HUES48 (cell line): ENCODE data around the gene IDH3G.

Experiments used
- H3K27ac ChIP-seq: one replicate; pipeline ENCODE4 v1.7.0; 2013; ENCODE audit warnings: low read depth, low read length, inconsistent platforms
- H3K27me3 ChIP-seq: 2 replicates; pipeline ENCODE4 v1.6.1; 2013; ENCODE audit warnings: mild to moderate bottlenecking, low read length; ENCODE audit not compliant: control insufficient read depth, insufficient read depth
- H3K36me3 ChIP-seq: 2 replicates; pipeline ENCODE4 v1.6.1; 2013; ENCODE audit warnings: low read length; ENCODE audit not compliant: control insufficient read depth, insufficient read depth
- H3K4me1 ChIP-seq: 2 replicates; pipeline ENCODE4 v1.6.1; 2013; ENCODE audit warnings: mild to moderate bottlenecking, low read length; ENCODE audit not compliant: control insufficient read depth, insufficient read depth
- H3K4me3 ChIP-seq: 2 replicates; pipeline ENCODE4 v1.5.1; 2013; ENCODE audit warnings: mild to moderate bottlenecking, low read depth, low read length
- H3K9ac ChIP-seq: 2 replicates; pipeline ENCODE4 v1.6.1; 2013; ENCODE audit warnings: mild to moderate bottlenecking, low read depth, low read length, moderate library complexity
- H3K9me3 ChIP-seq: 2 replicates; pipeline ENCODE4 v1.6.1; 2013; ENCODE audit warnings: low read length; ENCODE audit not compliant: control insufficient read depth, insufficient read depth

Gene IDH3G

GRCh38 chrX:153786669-153787068, 7.5 kb downstream of the IDH3G start:
- H3K27me3 ChIP-seq: no peaks in the 10 kb centered on the region
- no peak overlapping the region for H3K27ac ChIP-seq
- H3K4me3 ChIP-seq: no peak overlapping the region
- H3K36me3 ChIP-seq: peaks cover 23% of the 10 kb centered on the region; the same call in 1 of the 2 replicates
- no peak overlapping the region for H3K9ac ChIP-seq
- H3K9me3 ChIP-seq: peaks cover 30% of the 10 kb centered on the region
- H3K4me1 ChIP-seq: no peaks in the 10 kb centered on the region

GRCh38 chrX:153784325-153784967, 9.7 kb downstream of the IDH3G start:
- no peaks in the 10 kb centered on the region for H3K4me1 ChIP-seq
- peaks cover 22% of the 10 kb centered on the region for H3K9me3 ChIP-seq
- H3K36me3 ChIP-seq: peaks cover 23% of the 10 kb centered on the region; the same call in 1 of the 2 replicates
- H3K4me3 ChIP-seq: no peak overlapping the region
- no peak overlapping the region for H3K27ac ChIP-seq
- H3K27me3 ChIP-seq: no peaks in the 10 kb centered on the region
- H3K9ac ChIP-seq: no peak overlapping the region

GRCh38 chrX:153783378-153784013, 10.7 kb downstream of the IDH3G start:
- Histone ChIP-seq H3K27ac (no peak overlapping the region), H3K9ac (no peak overlapping the region), H3K4me3 (no peak overlapping the region), H3K4me1 (no peaks in the 10 kb centered on the region), H3K36me3 (peaks cover 18% of the 10 kb centered on the region; the same call in 1 of the 2 replicates), H3K27me3 (no peaks in the 10 kb centered on the region), H3K9me3 (peaks cover 17% of the 10 kb centered on the region)

GRCh38 chrX:153782871-153783270, 11.3 kb downstream of the IDH3G start:
- Histone ChIP-seq H3K36me3 (peaks cover 17% of the 10 kb centered on the region; the same call in 1 of the 2 replicates), H3K9ac (no peak overlapping the region), H3K9me3 (peaks cover 15% of the 10 kb centered on the region), H3K4me1 (no peaks in the 10 kb centered on the region), H3K27me3 (no peaks in the 10 kb centered on the region), H3K4me3 (no peak overlapping the region), H3K27ac (no peak overlapping the region)

GRCh38 chrX:153782313-153782712, 11.9 kb downstream of the IDH3G start:
- Histone ChIP-seq H3K36me3 (peaks cover 12% of the 10 kb centered on the region; the same call in 1 of the 2 replicates), H3K27ac (no peak overlapping the region)

DNA sequence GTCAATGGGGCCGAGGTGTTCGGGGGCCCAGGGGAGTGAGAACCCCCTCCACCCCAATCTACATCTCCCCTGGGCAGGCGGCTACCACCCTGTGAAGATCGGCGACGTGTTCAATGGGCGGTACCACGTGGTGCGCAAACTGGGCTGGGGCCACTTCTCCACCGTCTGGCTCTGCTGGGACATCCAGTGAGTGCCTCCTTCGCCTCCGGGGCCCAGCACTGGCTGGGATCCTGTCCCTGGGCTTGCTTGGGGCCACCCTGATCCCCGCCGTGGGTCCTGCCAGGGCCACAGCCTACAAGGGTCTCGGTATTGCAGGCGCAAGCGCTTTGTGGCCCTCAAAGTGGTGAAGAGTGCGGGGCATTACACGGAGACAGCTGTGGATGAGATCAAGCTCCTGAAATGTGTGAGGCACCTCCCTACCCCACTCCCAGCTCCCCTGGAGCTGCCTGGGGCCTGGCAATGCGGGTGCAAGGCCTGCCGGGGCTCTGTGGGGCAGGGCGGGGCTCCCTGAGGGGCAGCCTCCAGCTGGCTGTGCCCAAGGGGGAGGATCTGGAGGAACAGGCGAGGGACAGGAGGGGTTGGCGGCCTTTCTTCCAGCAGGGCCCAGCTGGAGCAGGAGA, 12.6 kb downstream of the IDH3G start:
- peaks cover 9% of the 10 kb centered on the region; the same call in 1 of the 2 replicates for H3K36me3 ChIP-seq
- H3K9ac ChIP-seq: no peak overlapping the region
- no peak overlapping the region for H3K4me3 ChIP-seq
- H3K27ac ChIP-seq: no peak overlapping the region
- H3K4me1 ChIP-seq: no peaks in the 10 kb centered on the region
- H3K9me3 ChIP-seq: peaks cover 15% of the 10 kb centered on the region
- H3K27me3 ChIP-seq: no peaks in the 10 kb centered on the region

More at GRCh38 chrX:153782313-153782712, 11.9 kb downstream of the IDH3G start:
- Histone ChIP-seq H3K4me3 (no peak overlapping the region), H3K27me3 (no peaks in the 10 kb centered on the region), H3K9ac (no peak overlapping the region), H3K9me3 (peaks cover 15% of the 10 kb centered on the region), H3K4me1 (no peaks in the 10 kb centered on the region)

DNA sequence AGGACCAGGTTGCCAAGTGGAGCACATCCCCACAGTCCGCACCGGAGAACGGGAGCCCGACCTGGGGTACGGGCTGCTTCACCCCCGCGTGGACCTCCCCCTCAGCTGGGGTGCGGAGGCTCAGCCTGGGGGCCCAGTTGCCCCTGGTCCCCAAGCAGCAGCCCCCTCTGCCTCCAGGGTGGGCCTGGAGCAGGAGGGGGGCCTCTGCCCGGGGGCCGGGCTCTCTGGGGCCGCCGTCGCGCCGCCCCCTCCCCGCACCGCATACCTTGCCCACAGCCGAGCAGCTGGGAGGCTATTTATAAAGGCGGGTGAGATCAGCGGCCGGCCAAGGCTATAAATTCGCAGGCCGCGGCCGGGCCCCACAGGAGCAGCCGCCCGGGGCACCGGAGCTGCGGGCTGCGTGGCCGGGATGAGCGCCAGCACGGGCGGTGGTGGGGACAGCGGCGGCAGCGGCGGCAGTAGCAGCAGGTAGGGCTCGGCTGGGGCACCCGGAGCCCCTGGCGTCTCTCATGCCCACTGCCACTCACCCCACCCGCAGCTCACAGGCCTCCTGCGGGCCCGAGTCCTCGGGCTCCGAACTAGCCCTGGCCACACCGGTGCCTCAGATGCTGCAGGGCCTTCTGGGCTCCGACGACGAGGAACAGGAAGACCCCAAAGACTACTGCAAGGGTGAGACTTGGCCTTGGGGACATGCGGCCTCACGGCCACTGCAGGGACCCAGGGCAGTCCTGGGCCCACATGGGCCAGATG, 13.3 kb downstream of the IDH3G start, which contains the start of gene SRPK3:
Gene SRPK3, plus strand, starts transcription at position 364 of the 750 bp plus-strand sequence. Its CDS starts 46 bp downstream, at position 410.
- H3K36me3 ChIP-seq: peaks cover 4% of the 10 kb centered on the region; the same call in 1 of the 2 replicates
- H3K9ac ChIP-seq: no peak within 1 kb of the TSS
- H3K27me3 ChIP-seq: no peaks in the 10 kb centered on the region
- H3K27ac ChIP-seq: peak within 1 kb of the TSS; percentile 6
- no peak within 1 kb of the TSS for H3K4me3 ChIP-seq
- no peaks in the 10 kb centered on the region for H3K4me1 ChIP-seq
- H3K9me3 ChIP-seq: peaks cover 15% of the 10 kb centered on the region

GRCh38 chrX:153779891-153780677, 14.1 kb downstream of the IDH3G start:
- H3K9ac ChIP-seq: no peak overlapping the region
- no peaks in the 10 kb centered on the region for H3K36me3 ChIP-seq
- H3K27ac ChIP-seq: peak overlapping the region; percentile 6
- H3K9me3 ChIP-seq: peaks cover 15% of the 10 kb centered on the region
- no peaks in the 10 kb centered on the region for H3K27me3 ChIP-seq
- no peaks in the 10 kb centered on the region for H3K4me1 ChIP-seq
- H3K4me3 ChIP-seq: no peak overlapping the region

DNA sequence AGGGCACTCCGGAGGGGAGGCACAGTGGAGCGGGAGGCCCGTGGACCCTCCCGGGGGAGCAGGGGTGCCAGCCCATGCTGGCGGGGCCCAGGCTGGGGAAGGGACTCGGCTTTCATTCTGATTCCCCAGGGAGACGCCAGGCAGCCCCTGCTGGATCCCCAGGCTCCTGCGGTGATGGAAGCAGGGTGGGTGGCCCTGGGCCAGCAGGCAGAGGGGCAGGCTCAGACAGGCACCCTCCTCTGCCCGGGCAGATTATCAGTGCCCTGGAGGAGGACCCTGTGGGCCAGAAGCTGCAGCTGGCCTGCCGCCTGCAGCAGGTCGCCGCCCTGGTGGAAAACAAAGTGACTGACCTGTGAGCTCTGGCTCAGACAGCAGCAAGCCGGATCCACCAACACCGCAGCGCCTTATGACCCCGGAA, 15.5 kb downstream of the IDH3G start:
- Histone ChIP-seq H3K9me3 (peaks cover 16% of the 10 kb centered on the region), H3K27ac (no peak overlapping the region), H3K9ac (no peak overlapping the region), H3K36me3 (no peaks in the 10 kb centered on the region), H3K27me3 (no peaks in the 10 kb centered on the region), H3K4me3 (no peak overlapping the region), H3K4me1 (no peaks in the 10 kb centered on the region)

GRCh38 chrX:153778181-153778580, 16.0 kb downstream of the IDH3G start:
- no peak overlapping the region for H3K4me3 ChIP-seq
- no peak overlapping the region for H3K27ac ChIP-seq
- H3K27me3 ChIP-seq: no peaks in the 10 kb centered on the region
- H3K4me1 ChIP-seq: no peaks in the 10 kb centered on the region
- no peaks in the 10 kb centered on the region for H3K36me3 ChIP-seq
- peaks cover 11% of the 10 kb centered on the region for H3K9me3 ChIP-seq
- no peak overlapping the region for H3K9ac ChIP-seq
